Left ventricle myocardium superior (tissue), 1 donor: Measurements from ENCODE around the gene NAGPA. TPM values are rescaled to one million over a fixed set of nuclear protein-coding genes. Genes with fewer than 3 reads are reported as not detected.
"Not testable (repeated sequence)": the region's sequence is repeated elsewhere in the genome, so short reads cannot be mapped to it uniquely, and the experiment has no call there.

ENCODE experiments used
- ATAC-seq: fragments of 200-7000 bp; cut with Tn5 transposase; one replicate; pipeline ENCODE4 v1.9.1; 2020; ENCODE audit warnings: mild to moderate bottlenecking, moderate library complexity
- DNase-seq: peaks from one replicate; pipeline ENCODE4 v3.0.0-alpha.2; 2020
- intact Hi-C: fragments of 100-400 bp; cut with micrococcal nuclease; formaldehyde crosslinking; loops from one replicate; pipeline ENCODE4 v1.11.0; 2022
- long read RNA-seq: library from polyadenylated mRNA; unstranded; transcript quantifications from one replicate; pipeline ENCODE4 v2.0.0, GENCODE V29; 2021
- total RNA-seq: library from RNA; stranded (reverse); fragmentation: NEBNext Ultra II Directional; extraction: Animal tissue kit (Norgen Biotek cat#: 25700); gene quantifications from one replicate; pipeline ENCODE4 v1.2.1, GENCODE V29; 2021
- donor health status: DM: no; HTN: yes; CAD: no; lungs with severe emphysema.

Gene NAGPA, protein sequence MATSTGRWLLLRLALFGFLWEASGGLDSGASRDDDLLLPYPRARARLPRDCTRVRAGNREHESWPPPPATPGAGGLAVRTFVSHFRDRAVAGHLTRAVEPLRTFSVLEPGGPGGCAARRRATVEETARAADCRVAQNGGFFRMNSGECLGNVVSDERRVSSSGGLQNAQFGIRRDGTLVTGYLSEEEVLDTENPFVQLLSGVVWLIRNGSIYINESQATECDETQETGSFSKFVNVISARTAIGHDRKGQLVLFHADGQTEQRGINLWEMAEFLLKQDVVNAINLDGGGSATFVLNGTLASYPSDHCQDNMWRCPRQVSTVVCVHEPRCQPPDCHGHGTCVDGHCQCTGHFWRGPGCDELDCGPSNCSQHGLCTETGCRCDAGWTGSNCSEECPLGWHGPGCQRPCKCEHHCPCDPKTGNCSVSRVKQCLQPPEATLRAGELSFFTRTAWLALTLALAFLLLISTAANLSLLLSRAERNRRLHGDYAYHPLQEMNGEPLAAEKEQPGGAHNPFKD
- total RNA-seq = 6.1 TPM
- long read RNA-seq, transcript NAGPA-201 (10 exons, 2,202 nt) = major isoform, 27 of 39 reads
- long read RNA-seq, partial matches to known transcripts = 4 of 39 reads
- long read RNA-seq, other reads (novel, unspliced or antisense) = 7 of 39 reads

DNA sequence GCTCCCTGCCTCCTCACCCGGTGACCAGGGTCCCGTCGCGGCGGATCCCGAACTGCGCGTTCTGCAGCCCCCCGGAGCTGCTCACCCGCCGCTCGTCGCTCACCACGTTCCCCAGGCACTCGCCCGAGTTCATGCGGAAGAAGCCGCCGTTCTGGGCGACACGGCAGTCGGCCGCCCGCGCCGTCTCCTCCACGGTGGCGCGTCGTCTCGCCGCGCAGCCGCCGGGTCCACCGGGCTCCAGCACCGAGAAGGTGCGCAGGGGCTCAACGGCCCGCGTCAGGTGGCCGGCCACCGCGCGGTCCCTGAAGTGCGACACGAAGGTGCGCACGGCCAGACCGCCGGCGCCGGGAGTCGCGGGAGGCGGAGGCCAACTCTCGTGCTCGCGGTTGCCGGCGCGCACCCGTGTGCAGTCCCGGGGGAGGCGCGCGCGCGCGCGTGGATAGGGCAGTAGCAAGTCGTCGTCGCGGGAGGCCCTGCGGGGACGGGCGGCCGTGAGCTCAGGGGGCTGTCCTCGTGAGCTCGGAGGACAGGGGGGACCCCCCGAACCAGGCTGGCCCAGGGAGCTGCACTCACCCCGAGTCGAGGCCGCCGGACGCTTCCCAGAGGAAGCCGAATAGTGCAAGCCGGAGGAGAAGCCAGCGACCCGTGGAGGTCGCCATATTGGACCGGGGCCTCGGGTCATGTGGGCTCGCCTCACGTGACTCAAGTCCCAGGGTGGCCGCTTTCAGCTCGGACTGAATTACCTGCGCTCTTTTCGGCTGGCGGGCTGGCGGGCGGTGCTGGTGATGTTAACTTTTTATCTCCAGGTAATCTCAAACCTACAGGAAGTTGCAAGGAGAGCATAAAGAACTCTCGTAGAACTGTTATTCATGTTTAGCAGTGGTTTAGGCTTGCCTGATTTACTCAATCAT is at the start of gene NAGPA:
TSS of gene NAGPA (minus strand) at position 680 of the 911 bp plus-strand sequence. CDS start at position 659, 21 bp downstream.
- intact Hi-C loops = no loop called here

DNA sequence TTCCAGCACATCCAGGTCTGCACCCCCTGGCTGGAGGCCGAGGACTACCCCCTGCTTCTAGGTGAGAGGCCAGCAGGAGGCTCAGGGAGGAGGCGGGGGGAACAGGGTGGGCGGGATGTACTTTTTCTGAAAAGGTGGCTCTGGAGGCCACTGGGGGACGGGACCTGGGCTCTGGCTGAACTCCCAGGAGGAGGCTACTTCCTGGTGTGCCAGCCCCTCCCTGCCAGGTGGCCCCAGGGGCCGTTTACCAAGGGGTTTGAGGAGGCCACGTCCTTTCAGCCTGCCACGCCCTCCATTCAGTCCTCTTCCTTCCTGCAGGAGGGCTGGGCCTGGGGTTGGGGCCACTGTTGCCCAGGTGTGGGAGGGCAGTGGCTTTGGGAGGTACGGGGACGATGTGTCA is 47.3 kb upstream of the NAGPA start:
- DNase-seq, intact Hi-C loops: not testable (repeated sequence)

More for the DNA sequence above, at the start of gene NAGPA:
- DNase-seq = peak; percentile 95
- ATAC-seq = peak; percentile 95

GRCh38 chr16:5080461-5080860 is 46.7 kb upstream of the NAGPA start:
- DNase-seq, ATAC-seq, intact Hi-C loops: not testable (repeated sequence)

More for the DNA sequence above, 47.3 kb upstream of the NAGPA start:
- not testable (repeated sequence) for ATAC-seq

DNA sequence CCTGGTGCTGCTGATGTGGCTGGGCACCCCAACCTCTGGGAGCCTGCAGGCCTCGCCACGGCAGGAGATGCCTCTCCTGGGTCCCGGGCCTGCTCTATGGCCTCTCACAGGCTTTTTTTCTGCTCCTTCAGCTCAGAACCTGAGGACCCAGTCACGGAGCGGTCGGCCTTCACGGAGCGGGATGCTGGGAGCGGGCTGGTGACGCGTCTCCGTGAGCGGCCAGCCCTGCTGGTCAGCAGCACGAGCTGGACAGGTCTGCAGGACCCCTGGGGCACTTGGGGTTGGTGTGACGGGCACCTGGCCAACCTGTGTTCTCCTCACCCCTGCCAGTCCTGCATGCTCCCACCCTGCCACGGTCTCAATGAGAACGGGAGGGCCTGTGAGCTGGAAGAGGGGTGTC is 44.9 kb upstream of the NAGPA start:
- intact Hi-C loops = no loop called here

DNA sequence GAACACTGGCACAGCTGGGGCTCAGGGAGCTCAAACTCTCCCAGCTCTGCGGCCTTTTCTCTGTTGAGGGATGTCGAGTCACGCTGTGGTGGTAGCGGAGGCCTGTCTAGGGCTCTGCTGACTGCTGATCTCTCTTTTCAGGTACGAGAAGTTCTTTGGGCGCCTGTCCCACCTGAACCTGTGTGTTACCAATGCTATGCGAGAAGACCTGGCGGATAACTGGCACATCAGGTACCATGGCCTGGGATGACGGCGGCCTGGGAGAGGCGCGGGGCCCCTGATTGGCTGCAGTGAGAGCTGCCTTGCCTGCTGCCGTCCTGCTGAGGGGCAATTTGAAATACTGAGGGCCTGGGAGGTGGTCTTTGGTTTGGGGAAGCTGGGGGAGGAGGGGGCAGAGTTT is 43.6 kb upstream of the NAGPA start:
- intact Hi-C loops = no loop called here

More for the DNA sequence above, 44.9 kb upstream of the NAGPA start:
- ATAC-seq (no peak), DNase-seq (no peak)

GRCh38 chr16:5075637-5076036 is 41.9 kb upstream of the NAGPA start:
- no peak for DNase-seq
- ATAC-seq = no peak
- intact Hi-C loops = no loop called here

More for the DNA sequence above, 43.6 kb upstream of the NAGPA start:
- DNase-seq (no peak), ATAC-seq (no peak)

DNA sequence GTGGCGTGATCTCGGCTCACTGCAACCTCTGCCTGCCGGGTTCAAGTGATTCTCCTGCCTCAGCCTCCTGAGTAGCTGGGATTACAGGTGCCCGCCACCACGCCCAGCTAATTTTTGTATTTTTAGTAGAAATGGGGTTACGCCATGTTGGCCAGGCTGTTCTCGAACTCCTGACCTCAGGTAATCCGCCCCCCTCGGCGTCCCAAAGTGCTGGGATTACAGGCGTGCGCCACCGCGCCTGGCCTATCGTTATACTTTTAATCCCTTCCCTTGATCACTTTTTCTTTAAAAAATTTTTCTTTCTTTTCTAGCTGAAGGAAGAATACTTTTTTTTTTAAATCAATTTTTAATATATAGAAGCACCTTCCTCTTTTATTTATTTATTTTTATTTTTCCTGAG is 40.0 kb upstream of the NAGPA start:
- ATAC-seq, DNase-seq, intact Hi-C loops: not testable (repeated sequence)

- ATAC-seq = no peak
Measured at GRCh38 chr16:5073279-5073629, 39.5 kb upstream of the NAGPA start.

GRCh38 chr16:5072334-5073278 is 38.9 kb upstream of the NAGPA start:
- intact Hi-C loops = no loop called here
- DNase-seq (no peak), ATAC-seq (no peak)

More at GRCh38 chr16:5073279-5073629, 39.5 kb upstream of the NAGPA start:
- intact Hi-C loops = no loop called here
- no peak for DNase-seq

DNA sequence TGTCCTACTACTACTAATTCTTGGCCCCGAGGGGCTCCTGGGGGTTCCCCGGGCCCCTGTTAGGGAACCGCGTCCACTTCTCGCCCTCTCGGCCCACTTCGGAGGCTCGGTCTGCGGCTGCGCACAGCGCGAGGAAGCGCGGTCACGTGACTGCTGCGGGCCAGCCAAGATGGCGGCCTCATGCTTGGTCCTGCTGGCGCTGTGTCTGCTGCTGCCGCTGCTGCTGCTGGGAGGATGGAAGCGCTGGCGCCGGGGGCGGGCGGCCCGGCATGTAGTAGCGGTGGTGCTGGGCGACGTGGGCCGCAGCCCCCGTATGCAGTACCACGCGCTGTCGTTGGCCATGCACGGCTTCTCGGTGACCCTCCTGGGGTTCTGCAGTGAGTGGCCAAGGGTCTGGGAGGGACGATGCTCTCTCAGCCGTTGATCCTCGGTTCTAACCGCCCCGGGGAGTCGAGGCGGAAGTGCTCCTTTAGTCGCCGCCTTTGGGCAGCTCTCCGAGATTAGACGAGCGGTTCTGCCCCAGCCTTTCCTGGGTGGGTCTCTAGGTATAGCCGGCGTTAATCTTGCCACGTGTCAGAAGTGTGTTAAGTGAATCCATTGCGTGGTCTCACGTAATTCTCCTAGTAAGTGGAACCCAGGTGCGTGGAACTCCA is 38.1 kb upstream of the NAGPA start, which contains the start of gene ALG1:
TSS of gene ALG1 (plus strand) at position 163 of the 653 bp plus-strand sequence. CDS start at position 170, 7 bp downstream.
- intact Hi-C loops = no loop called here
- ATAC-seq = peak; percentile 96

GRCh38 chr16:5071341-5071680 is 37.6 kb upstream of the NAGPA start:
- intact Hi-C loops = no loop called here

More for the DNA sequence above, 38.1 kb upstream of the NAGPA start, which contains the start of gene ALG1:
- peak; percentile 95 for DNase-seq

GRCh38 chr16:5070431-5071186 is 36.9 kb upstream of the NAGPA start:
- ATAC-seq = no peak
- intact Hi-C loops = no loop called here

More at GRCh38 chr16:5071341-5071680, 37.6 kb upstream of the NAGPA start:
- ATAC-seq (no peak), DNase-seq (no peak)

DNA sequence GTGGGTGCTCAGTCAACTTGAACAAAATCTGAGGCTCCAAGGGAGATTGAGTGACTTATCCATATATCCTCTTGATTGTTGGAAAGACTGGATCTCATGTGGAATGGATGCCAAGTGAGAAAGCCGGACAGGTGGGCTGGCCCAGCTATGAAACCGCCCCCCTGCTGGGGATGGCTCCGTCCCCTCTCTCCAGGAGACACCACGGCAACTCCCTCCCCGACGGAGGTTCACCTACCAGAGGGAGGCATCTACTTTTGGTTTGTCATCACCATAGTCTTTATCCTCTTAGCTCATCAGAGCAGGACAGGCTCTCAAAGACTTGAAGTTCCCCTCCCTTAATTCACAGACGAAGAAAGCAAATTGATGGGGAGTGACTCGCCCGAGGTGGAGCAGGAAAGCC is 36.1 kb upstream of the NAGPA start:
- no peak for DNase-seq
- intact Hi-C loops = no loop called here
- no peak for ATAC-seq

More at GRCh38 chr16:5070431-5071186, 36.9 kb upstream of the NAGPA start:
- no peak for DNase-seq

DNA sequence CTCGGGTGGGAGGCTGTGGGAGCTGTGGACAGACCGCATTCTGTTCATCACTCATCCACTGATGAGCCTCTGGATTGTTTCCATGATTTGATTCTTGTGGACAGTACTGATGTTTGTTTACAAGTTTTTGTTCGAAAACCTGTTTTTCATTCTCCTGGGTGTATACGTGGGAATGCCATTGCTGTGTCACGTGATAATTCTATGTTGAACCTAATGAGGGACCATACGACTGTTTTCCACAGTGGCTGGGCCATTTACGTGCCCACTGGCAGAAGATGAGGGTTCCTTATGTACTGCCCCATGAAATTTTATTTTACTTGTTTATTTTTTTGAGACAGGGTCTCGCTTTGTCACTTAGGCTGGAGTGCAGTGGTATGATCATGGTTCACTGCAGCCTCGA is 35.3 kb upstream of the NAGPA start:
- DNase-seq (no peak), ATAC-seq (no peak)
- intact Hi-C loops = no loop called here

DNA sequence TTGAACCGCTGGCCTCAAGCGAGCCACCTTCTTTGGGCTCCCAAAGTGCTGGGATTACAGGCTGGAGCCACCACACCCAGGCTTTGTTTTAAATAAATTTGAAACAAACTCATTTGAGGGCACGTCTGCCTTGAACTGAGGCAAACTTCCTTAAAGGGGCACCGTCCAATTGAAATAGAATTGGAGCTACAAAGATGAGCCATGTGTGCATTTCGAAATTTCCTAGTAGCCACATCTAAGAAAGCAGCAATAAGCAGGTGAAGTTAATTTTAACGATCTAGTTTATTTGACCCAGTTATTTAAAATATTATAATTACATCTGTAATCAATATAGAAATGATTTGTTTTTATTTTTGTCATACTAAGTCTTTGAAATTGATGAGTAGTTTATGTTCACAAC is 32.8 kb upstream of the NAGPA start:
- no peak for DNase-seq
- intact Hi-C loops = no loop called here
- no peak for ATAC-seq

DNA sequence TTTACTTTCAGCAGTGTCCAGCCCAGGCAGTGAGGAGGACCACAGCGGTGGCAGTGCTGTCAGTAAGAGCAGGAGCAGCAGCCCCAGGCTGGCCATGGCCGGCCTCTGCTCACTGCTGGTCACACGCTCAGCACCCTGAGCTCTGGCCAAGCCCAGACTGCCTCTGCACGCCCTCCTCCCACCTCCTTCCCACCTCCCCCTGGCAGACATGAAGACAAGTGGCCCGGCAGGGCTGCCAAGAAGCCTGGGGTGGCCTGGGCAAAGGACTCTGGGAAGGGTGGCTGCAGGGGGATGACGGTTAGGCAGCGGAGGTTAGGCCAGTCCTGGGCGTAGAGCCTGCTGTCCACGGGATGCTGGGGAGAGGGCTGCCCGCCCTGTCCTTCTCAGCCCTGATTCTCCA is 32.1 kb upstream of the NAGPA start, which contains the start of gene C16orf89:
TSS of gene C16orf89 (minus strand) at position 144 of the 400 bp plus-strand sequence. CDS start at position 96, 48 bp downstream.
- DNase-seq (no peak), ATAC-seq (peak; percentile 51)
- intact Hi-C loops = no loop called here

DNA sequence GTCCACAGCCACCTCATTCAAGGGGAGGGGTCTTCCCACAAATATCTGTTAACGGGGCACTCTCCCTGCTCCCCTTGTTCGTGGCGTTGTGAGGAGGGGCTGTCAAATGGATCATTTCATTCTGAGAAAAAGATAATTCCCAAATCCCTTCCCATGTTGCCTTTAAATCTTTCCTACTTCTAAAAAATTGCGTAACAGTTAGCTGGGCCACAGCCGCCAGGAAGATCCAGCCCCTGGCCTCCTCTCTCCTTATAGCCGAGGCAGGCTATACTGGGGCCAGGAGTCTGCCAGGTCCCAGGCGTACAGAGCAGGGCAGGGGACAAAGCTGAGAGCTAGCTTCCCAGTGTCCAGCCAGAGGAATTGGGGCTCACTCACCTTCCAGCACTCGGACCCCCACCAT is 31.6 kb upstream of the NAGPA start:
- peak; percentile 40 for ATAC-seq
- no peak for DNase-seq
- intact Hi-C loops = no loop called here
